Lung (tissue), 12 donors: Measurements from ENCODE around the gene MEPCE. TPM values are rescaled to one million over a fixed set of nuclear protein-coding genes. Genes with fewer than 3 reads are reported as not detected.

ENCODE experiments used
- ATAC-seq: fragments of 200-7000 bp; cut with Tn5 transposase; one replicate; pipeline ENCODE4 v1.9.1; 2020; ENCODE audit warnings: moderate number of reproducible peaks; ENCODE audit not compliant: insufficient read depth, low FRiP score
- DNase-seq, 3 donors: peaks; one replicate each; pipeline ENCODE4 v3.0.0-alpha.2; 2013 to 2017
- H3K27ac ChIP-seq, 2 donors: one replicate each; pipeline ENCODE4 v1.5.1; 2013; ENCODE audit warnings: mild to moderate bottlenecking in 2 of 2, moderate library complexity in 2 of 2, control low read depth in 1 of 2, inconsistent platforms in 1 of 2, low read depth in 1 of 2, low read length in 1 of 2
- H3K27me3 ChIP-seq, 3 donors: one replicate each; pipeline ENCODE4 v1.5.1; 2013; ENCODE audit warnings: low read length in 2 of 3; ENCODE audit not compliant: control insufficient read depth in 3 of 3, insufficient read depth in 3 of 3
- H3K36me3 ChIP-seq, 4 donors: one replicate each; pipeline ENCODE4 v1.5.1; 2013; ENCODE audit warnings: low read length in 4 of 4, mild to moderate bottlenecking in 1 of 4, moderate library complexity in 1 of 4; ENCODE audit not compliant: control insufficient read depth in 4 of 4, insufficient read depth in 4 of 4
- H3K4me1 ChIP-seq, 5 donors: one replicate each; pipeline ENCODE4 v1.5.1; 2013; ENCODE audit warnings: low read length in 5 of 5, mild to moderate bottlenecking in 2 of 5, moderate library complexity in 1 of 5; ENCODE audit not compliant: control insufficient read depth in 5 of 5, insufficient read depth in 5 of 5
- H3K4me3 ChIP-seq: one replicate; pipeline ENCODE4 v1.5.1; 2013; ENCODE audit warnings: mild to moderate bottlenecking, control low read depth, moderate library complexity
- H3K9ac ChIP-seq, 2 donors: one replicate each; pipeline ENCODE4 v1.5.1; 2013; ENCODE audit warnings: low read length in 2 of 2, control low read depth in 1 of 2; ENCODE audit not compliant: insufficient read depth in 1 of 2
- H3K9me3 ChIP-seq, 4 donors: one replicate each; pipeline ENCODE4 v1.5.1; 2013; ENCODE audit warnings: low read length in 3 of 4, mild to moderate bottlenecking in 1 of 4, moderate library complexity in 1 of 4; ENCODE audit not compliant: control insufficient read depth in 4 of 4, insufficient read depth in 3 of 4
- WGBS, 2 donors: extraction: QIAGEN DNeasy Blood & Tissue Kit; methylation state at CpG; one replicate each; pipeline ENCODE4 v1.1.7; 2013; 5-methylcytosine and 5-hydroxymethylcytosine counted together
- polyA plus RNA-seq, 2 donors: library from polyadenylated mRNA; stranded (reverse); fragments of 200-250 nt; gene quantifications; one replicate each; pipeline ENCODE4 v1.2.1, GENCODE V29; 2013
- total RNA-seq, 2 donors: library from RNA; depleted of rRNA in 1 of 2; stranded (reverse); fragments of >200 nt in 1 of 2; gene quantifications; one replicate each; pipeline ENCODE4 v1.2.1, GENCODE V29; 2014 to 2021
- TF ChIP-seq, protein P1 (sequence below): IDR thresholded peaks from 2 replicates; pipeline ENCODE4 v1.5.1; 2012; ENCODE audit warnings: mild to moderate bottlenecking; ENCODE audit errors: control extremely low read depth, extremely low read depth
- donor health status: control.
- donor health status: control.
- donor health status: Bipolar disorder and iron deficiency.
- donor health status: healthy.
- donor health status: DM: yes; HTN: yes; CAD: no.

The MEPCE gene
- total and polyA plus RNA-seq, 4 donors = 25.6 to 38.7 (median 29.1) TPM

- H3K4me1 ChIP-seq = peaks cover 0 to 36% (median 2%) of the 10 kb centered on the region in 5 donors
- H3K27me3 ChIP-seq = no peaks in the 10 kb centered on the region
- TF ChIP-seq, protein P1, sequence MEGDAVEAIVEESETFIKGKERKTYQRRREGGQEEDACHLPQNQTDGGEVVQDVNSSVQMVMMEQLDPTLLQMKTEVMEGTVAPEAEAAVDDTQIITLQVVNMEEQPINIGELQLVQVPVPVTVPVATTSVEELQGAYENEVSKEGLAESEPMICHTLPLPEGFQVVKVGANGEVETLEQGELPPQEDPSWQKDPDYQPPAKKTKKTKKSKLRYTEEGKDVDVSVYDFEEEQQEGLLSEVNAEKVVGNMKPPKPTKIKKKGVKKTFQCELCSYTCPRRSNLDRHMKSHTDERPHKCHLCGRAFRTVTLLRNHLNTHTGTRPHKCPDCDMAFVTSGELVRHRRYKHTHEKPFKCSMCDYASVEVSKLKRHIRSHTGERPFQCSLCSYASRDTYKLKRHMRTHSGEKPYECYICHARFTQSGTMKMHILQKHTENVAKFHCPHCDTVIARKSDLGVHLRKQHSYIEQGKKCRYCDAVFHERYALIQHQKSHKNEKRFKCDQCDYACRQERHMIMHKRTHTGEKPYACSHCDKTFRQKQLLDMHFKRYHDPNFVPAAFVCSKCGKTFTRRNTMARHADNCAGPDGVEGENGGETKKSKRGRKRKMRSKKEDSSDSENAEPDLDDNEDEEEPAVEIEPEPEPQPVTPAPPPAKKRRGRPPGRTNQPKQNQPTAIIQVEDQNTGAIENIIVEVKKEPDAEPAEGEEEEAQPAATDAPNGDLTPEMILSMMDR = no peak
- peaks cover 0 to 21% (median 2%) of the 10 kb centered on the region in 4 donors for H3K36me3 ChIP-seq
- no peaks in the 10 kb centered on the region for H3K9me3 ChIP-seq
- DNase-seq (no peak), ATAC-seq (no peak)
- H3K27ac ChIP-seq = no peak overlapping the region
- H3K4me3 ChIP-seq = no peak overlapping the region
- 83 to 90% methylated on average over 32 of the region's 32 CpGs for WGBS, 2 donors
- no peak overlapping the region for H3K9ac ChIP-seq
Measured at GRCh38 chr7:100466653-100467605, 37.3 kb downstream of the MEPCE start.

- 66 to 77% methylated on average over 21 to 22 of the region's 22 CpGs for WGBS, 2 donors
- peak; percentile 89 to 91 (median 89) for DNase-seq
- H3K4me1 ChIP-seq = peaks cover 0 to 36% (median 2%) of the 10 kb centered on the region in 5 donors
- no peaks in the 10 kb centered on the region for H3K27me3 ChIP-seq
- no peak overlapping the region for H3K4me3 ChIP-seq
- no peaks in the 10 kb centered on the region for H3K9me3 ChIP-seq
- TF ChIP-seq, protein P1 = no peak
- no peak overlapping the region for H3K9ac ChIP-seq
- no peak for ATAC-seq
- peaks cover 0 to 27% (median 3%) of the 10 kb centered on the region in 4 donors for H3K36me3 ChIP-seq
- no peak overlapping the region for H3K27ac ChIP-seq
Measured at GRCh38 chr7:100467638-100468373, 38.2 kb downstream of the MEPCE start.

DNA sequence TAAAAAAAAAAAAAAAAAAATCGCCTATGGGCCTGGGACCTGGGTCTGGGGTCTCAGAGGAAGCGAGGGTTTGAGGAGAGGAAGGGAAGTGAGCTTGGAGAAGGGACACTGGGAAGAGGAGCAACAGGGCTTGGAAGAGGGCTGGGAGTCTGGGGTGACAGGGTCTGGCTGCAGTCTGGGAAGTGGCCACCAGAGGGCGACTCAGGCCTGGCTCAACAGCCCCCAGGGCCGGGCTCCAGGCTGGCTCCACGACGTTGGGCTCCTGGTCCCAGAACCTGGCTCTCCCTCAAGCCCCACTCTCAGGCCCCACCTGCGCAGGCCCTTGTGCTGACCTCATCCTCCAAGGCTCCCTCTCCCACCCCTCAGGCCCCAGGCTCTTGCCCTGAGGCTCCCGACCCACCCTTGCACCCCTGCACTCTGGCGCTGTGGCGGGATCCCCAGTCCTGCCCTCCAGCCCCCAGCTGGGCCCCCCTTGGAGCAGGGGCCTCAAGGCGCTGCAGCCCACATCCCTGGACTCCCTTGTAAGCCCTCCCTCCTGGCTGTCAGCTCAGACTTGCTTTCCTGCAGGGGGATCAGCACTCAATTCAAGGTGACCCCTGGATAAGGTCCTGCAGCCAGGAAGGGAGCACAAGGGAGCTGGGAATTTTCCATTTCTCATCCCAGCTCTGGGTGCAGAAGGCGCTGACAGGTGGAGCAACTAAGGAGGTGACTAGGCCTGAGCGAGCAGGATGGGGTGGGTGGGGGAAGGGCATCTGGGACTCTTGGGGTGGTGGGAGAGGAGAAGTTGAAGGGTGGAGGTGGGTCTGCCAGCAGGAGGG is 39.8 kb downstream of the MEPCE start:
- H3K4me3 ChIP-seq = no peak overlapping the region
- no peaks in the 10 kb centered on the region for H3K27me3 ChIP-seq
- H3K9me3 ChIP-seq = no peaks in the 10 kb centered on the region
- H3K27ac ChIP-seq = peak overlapping the region; percentile 11 to 71
- peak; percentile 83 for ATAC-seq
- H3K4me1 ChIP-seq = peaks cover 0 to 33% (median 6%) of the 10 kb centered on the region in 5 donors
- no peak overlapping the region for H3K9ac ChIP-seq
- TF ChIP-seq, protein P1 = peak; percentile 96
- WGBS, 2 donors = 30 to 31% methylated on average over 13 of the region's 13 CpGs
- H3K36me3 ChIP-seq = peaks cover 3 to 35% (median 12%) of the 10 kb centered on the region in 4 donors
- peak; percentile 81 to 90 (median 87) for DNase-seq
